ENCODE results near the gene FAM174C. TPM values are rescaled to one million over a fixed set of nuclear protein-coding genes. Genes with fewer than 3 reads are reported as not detected.

FAM174C gene
- total and polyA plus RNA-seq, 11 donors, result 11.6 to 56.4 (median 23.8) TPM

- peaks cover 6 to 29% (median 19%) of the 10 kb centered on the region in 9 donors for H3K27me3 ChIP-seq
- TF ChIP-seq, protein P1, sequence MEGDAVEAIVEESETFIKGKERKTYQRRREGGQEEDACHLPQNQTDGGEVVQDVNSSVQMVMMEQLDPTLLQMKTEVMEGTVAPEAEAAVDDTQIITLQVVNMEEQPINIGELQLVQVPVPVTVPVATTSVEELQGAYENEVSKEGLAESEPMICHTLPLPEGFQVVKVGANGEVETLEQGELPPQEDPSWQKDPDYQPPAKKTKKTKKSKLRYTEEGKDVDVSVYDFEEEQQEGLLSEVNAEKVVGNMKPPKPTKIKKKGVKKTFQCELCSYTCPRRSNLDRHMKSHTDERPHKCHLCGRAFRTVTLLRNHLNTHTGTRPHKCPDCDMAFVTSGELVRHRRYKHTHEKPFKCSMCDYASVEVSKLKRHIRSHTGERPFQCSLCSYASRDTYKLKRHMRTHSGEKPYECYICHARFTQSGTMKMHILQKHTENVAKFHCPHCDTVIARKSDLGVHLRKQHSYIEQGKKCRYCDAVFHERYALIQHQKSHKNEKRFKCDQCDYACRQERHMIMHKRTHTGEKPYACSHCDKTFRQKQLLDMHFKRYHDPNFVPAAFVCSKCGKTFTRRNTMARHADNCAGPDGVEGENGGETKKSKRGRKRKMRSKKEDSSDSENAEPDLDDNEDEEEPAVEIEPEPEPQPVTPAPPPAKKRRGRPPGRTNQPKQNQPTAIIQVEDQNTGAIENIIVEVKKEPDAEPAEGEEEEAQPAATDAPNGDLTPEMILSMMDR (IDR thresholded peaks at IDR 0.05), result no peak
- TF ChIP-seq POLR2A (IDR thresholded peaks at IDR 0.05), result no peak
- H3K9me3 ChIP-seq, result no peaks in the 10 kb centered on the region
- 86 to 88% (median 87%) methylated on average over 24 to 53 of the region's 53 CpGs for WGBS, 4 donors
- H3K27ac ChIP-seq, result no peak overlapping the region
- intact Hi-C loops (cut with DNase I), result loop anchor here in 4 of 10 donors (5.0 to 10.0 kb wide), 5 partner anchors 74 to 244 kb away; partner anchors contain the start of genes PLK5 (in 2 of the 4) and GAMT (in 1 of the 4)
- ATAC-seq, result no peak
- H3K4me1 ChIP-seq, result peaks cover 0 to 20% (median 11%) of the 10 kb centered on the region in 12 donors
- H3K4me3 ChIP-seq, result no peak overlapping the region
- H3K36me3 ChIP-seq, result peaks cover 0 to 32% (median 12%) of the 10 kb centered on the region in 9 donors
- no peak for DNase-seq
Measured at GRCh38 chr19:1280636-1281568, 5.6 kb downstream of the FAM174C start.

DNA sequence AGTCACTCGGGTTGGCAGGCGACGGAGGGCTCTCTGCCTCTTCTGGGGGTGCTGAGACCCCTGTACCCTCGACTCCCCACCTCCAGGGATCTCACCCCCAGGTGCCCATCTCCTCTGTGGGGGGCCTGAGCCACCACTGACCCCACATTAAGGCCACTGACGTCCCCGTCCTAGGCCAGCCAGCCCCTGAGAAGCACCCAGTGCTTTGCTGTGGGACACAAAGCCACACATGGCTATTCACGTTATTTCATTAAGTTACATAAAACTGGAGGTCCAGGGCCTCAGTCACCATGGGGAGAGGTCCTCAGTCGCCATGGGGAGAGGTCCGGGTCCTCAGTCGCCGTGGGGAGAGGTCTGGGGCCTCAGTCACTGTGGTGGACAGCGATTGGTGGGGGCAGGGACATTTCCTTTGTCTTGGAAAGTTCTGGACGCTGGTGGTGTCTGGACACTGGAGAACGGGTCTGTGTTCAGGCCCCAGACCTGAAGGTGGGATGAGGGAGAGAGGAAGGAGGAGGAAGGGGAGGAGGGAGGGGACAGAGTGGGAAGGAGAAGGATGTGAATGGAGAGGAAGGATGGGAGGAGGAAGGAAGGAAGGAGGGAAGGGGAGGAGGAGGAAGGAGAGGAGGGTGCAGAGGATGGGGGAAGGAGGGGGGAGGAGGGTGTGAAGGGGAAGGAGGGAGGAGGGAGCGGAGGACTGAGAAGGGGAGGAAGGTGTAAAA is 6.4 kb downstream of the FAM174C start:
- 63 to 73% (median 66%) methylated on average over 11 to 15 of the region's 15 CpGs for WGBS, 4 donors
- no peaks in the 10 kb centered on the region for H3K9me3 ChIP-seq
- no peak overlapping the region for H3K27ac ChIP-seq
- DNase-seq (no peak), ATAC-seq (no peak)
- peaks cover 0 to 19% (median 5%) of the 10 kb centered on the region in 12 donors for H3K4me1 ChIP-seq
- H3K27me3 ChIP-seq, result peaks cover 12 to 36% (median 26%) of the 10 kb centered on the region in 9 donors
- H3K4me3 ChIP-seq, result no peak overlapping the region
- intact Hi-C loops (cut with DNase I), result loop anchor here in 4 of 10 donors (5.0 to 10.0 kb wide), 5 partner anchors 73 to 243 kb away; partner anchors contain the start of genes PLK5 (in 2 of the 4) and GAMT (in 1 of the 4)
- TF ChIP-seq, protein P1 (IDR thresholded peaks at IDR 0.05), result no peak
- no peak for TF ChIP-seq POLR2A (IDR thresholded peaks at IDR 0.05)
- H3K36me3 ChIP-seq, result peaks cover 0 to 32% (median 12%) of the 10 kb centered on the region in 9 donors

- H3K27ac ChIP-seq, result no peak overlapping the region
- H3K4me1 ChIP-seq, result peaks cover 0 to 28% (median 3%) of the 10 kb centered on the region in 12 donors
- peaks cover 0 to 24% (median 10%) of the 10 kb centered on the region in 9 donors for H3K36me3 ChIP-seq
- intact Hi-C loops (cut with DNase I), result loop anchor here in 4 of 10 donors (5.0 to 10.0 kb wide), 5 partner anchors 72 to 242 kb away; partner anchors contain the start of genes PLK5 (in 2 of the 4) and GAMT (in 1 of the 4)
- ATAC-seq (no peak), DNase-seq (no peak)
- no peak overlapping the region for H3K4me3 ChIP-seq
- 76 to 86% (median 82%) methylated on average over 13 to 18 of the region's 18 CpGs for WGBS, 4 donors
- TF ChIP-seq POLR2A (IDR thresholded peaks at IDR 0.05), result no peak
- TF ChIP-seq, protein P1 (IDR thresholded peaks at IDR 0.05), result no peak
- H3K9me3 ChIP-seq, result no peaks in the 10 kb centered on the region
- H3K27me3 ChIP-seq, result peaks cover 20 to 45% (median 36%) of the 10 kb centered on the region in 9 donors
Measured at GRCh38 chr19:1282588-1283206, 7.4 kb downstream of the FAM174C start.
